HG02938 (cell line): Measurements from ENCODE around the gene AR.
"Not testable (repeated sequence)": the region's sequence is repeated elsewhere in the genome, so short reads cannot be mapped to it uniquely, and the experiment has no call there.

Source experiments
- ATAC-seq: cut with Tn5 transposase; IDR thresholded peaks from one replicate; pipeline ENCODE4 v1.9.1; 2021; ENCODE audit warnings: mild to moderate bottlenecking, moderate library complexity; ENCODE audit not compliant: unreplicated experiment

Gene AR

DNA sequence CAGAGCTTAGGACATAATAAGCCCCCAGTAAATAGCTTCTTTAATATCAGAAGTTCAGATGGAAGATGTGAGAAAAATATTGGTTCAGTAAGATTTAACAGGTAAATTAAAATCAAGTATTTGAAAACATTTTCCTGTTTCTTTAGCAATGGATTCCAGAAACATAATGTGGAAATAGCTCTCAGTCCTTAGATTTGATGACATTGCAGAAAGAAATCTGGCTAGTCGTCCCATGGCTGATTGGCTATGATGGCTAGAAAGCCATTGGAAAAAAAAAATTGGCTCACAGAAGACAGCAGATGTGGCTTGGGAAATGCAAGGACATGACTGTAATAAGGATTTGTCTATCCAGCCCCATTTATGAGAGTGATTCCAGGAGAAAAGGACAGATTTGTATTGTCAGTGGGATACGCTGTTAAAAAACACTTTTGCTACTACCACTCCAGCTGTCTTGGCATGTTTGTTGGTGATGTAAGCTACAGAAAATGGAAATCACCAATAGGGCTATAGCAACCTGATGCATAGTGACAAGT lies 78.3 kb downstream of the AR start:
- no peak for ATAC-seq

DNA sequence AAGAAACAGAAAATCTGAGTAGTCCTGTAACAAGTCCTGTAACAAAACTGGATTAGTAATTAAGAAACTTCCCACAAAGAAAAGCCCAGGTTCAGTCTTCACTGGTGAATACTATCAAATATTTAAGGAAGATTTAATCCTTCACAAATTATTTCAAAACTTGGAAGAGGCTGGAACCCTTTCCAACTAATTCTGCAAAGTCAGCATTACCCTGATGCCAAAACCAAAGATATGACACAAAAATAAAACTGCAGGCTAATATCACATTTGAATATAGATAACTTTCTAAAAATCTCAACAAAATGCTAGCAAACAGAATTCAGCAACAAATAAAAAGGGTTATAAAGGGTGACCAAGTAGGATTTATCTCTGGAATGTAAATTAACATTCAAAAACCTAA lies 80.5 kb downstream of the AR start:
- no peak for ATAC-seq

DNA sequence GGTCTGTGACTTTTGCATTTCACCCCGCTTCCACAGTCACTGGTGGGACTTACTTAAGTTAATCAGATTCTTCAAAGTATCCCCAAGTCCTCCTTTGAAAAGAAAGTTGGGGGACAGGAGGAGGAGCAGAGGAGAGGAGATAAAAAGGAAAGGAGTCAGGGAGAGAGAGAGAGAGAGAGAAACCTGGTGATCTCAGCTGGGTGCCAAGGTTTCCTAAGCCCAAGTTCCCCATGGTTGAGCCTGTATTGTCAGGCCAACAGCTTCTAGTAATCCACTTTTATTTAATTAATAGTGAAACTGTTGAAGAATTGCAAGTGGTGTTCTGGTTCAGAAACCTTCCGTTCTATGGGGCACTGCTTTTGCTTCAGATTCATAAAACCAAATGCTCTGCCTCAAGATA lies 91.6 kb downstream of the AR start:
- ATAC-seq = no peak

DNA sequence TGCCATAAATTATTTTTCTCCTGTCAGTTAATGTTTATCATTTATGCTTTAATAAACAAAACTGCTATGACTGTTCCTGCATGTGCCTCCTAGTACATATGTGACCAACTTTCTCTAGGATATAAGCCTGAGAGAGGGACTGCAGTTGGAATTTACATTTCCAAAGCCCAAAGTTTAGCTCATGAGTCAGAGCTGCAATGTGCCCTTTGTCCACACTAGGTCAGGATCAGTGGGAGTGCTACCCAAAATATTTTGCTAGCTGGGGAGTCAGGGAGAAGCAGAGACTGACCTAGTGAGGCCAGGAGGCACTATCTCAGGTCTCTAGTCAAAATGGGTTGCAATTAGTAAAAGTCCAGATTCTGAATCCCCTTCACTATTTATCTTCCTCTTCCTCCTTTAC lies 92.7 kb downstream of the AR start:
- no peak for ATAC-seq

DNA sequence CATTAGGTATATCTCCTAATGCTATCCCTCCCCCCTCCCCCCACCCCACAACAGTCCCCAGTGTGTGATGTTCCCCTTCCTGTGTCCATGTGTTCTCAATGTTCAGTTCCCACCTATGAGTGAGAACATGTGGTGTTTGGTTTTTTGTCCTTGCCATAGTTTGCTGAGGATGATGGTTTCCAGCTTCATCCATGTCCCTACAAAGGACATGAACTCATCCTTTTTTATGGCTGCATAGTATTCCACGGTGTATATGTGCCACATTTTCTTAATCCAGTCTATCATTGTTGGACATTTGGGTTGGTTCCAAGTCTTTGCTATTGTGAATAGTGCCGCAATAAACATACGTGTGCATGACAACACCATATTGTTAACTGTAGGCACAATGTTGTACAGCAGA lies 93.5 kb downstream of the AR start:
- not testable (repeated sequence) for ATAC-seq

DNA sequence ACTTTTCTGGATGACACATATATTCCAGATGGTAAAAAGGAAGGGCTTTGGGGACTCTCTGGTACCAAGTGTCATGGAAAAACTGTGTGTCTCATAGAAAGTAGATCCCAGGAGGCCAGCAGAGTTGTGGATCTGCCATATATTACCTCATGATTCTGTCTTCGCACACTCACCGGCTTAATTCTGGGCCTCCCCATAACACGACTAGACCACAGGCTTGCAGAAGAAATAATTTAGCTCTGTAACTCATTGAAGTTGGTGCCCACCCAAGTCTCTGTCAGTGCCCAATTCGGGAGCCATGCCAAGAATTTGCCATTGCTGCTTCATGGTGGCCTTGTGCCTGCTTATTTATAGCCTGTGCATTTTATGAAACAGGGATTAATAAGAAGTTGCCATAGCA lies 104.5 kb downstream of the AR start:
- no peak for ATAC-seq

DNA sequence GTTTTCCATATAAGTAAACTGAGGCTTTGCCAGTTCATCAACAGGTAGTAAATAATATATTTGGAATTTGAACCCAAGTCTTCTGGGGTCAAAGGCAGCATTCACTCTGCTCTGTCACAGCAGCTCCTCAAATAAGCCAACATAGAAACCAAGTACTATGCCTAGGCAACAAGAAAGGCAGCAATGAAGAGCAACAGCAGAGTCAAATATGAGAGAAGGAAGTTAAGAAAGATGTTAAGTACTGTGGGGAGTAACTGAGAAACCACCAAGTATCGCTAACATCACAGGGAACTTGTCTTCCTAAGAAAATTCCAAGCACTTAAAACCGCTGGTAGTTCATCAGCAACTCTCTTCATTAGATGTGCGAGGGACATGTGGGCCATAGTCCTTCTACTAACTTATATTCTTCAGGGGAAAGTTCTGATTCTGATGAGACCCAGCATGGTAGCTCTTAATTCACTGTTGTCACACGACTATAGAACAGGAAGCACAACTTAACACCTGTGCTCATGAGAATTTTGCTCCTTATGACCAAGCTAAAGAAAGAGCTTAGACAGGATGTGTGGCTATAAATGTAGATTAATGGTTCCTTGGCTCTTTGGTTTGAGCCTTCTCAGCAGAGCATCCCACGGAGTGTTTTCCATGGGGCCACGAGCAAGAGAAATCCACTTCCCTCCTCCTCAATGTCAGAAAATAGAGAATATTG lies 107.8 kb downstream of the AR start:
- no peak for ATAC-seq

- ATAC-seq = no peak
Measured at GRCh38 chrX:67652543-67652942, 108.7 kb downstream of the AR start.

- ATAC-seq = no peak
Measured at GRCh38 chrX:67654301-67654700, 110.5 kb downstream of the AR start.

DNA sequence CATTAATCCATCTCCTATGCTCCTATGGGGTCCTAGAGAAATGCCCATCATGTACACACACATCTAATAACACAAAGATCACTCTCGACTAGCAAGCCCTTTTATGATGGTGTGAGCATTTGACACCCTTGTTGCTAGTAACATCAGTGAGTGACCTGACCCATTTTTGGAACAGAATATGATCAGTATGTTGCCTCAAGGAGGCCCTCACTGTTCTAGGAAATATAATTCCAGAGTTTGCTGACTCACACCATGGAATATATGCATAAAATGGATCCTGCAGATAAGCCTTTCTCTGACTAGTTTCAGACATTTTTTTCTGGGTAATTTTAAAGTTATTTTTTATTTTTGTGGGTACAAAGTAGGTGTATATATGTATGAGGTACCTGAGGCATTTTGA lies 121.8 kb downstream of the AR start:
- no peak for ATAC-seq

DNA sequence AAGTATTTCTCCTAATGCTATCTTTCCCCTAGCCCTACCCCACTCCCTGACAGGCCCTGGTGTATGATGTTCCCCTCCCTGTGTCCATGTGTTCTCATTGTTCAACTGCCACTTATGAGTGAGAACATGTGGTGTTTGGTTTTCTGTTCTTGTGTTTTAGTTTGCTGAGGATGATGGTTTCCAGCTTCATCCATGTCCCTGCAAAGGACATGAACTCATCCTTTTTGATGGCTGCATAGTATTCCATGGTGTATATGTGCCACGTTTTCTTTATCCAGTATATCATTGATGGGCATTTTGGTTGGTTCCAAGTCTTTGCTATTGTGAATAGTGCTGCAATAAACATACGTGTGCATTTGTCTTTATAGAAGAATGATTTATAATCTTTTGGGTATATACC lies 126.9 kb downstream of the AR start:
- ATAC-seq = not testable (repeated sequence)

DNA sequence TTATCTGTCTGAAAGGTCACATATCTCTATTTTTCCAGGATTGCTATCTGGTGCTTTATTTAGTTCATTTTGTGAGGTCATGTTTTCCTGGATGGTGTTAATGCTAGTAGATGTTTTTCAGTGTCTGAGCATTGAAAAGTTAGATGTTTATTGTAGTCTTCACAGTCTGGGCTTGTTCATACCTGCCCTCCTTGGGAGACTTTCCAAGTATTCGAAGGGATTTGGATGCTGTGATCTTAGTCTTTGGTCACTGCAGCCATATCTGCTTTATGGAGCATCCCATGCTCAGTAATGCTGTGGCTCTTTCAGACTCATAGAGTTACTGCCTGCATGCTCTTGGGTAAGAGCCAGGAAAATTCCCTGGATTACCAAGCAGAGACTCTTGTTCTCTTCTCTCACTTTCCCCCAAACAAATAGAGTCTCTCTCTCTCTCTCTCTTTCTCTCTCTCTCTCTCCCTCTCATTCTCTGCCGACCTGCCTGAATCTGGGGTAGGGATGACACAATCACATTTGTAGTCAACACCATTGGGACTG lies 130.0 kb downstream of the AR start:
- ATAC-seq = no peak

DNA sequence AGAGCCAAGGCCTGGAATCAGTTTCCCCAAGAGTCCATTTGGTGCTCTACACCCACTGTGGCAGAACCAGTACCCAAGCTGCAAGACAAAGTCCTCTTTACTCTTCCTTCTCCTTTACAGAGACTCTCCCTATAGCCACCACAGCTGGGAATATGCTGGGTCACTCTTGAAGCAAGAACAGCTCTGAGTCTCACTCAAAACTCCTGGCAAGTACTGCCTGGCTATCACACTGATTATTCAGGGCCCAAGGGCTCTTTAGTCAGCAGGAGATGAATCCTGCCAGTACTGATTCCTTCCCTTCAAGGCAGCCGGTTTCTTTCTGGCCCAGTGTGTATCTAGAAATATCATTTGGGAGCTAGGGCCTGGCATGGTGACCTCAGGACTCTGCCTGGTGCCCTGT lies 130.9 kb downstream of the AR start:
- no peak for ATAC-seq

- no peak for ATAC-seq
Measured at GRCh38 chrX:67684136-67684535, 140.3 kb downstream of the AR start.

- no peak for ATAC-seq
Measured at GRCh38 chrX:67692246-67692645, 148.4 kb downstream of the AR start.

DNA sequence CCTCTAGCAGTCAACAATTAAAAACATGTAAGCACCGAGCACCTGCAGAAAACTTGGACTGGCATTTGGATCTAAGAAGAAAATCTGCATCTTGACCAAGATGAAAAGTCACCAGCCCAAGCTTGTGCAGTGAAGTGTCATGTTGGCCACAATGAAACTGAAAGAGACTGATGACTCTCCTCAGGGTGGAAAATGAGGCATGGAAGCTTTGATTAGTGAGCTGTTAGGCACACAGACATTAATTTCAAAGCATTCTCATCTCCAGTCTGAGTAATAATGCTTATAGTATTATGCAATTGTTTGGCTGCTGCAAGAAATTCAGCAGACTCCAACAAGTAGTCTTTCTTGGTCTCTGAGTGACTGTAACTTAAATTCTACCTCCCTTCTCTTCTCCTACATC lies 150.1 kb downstream of the AR start:
- ATAC-seq = no peak

DNA sequence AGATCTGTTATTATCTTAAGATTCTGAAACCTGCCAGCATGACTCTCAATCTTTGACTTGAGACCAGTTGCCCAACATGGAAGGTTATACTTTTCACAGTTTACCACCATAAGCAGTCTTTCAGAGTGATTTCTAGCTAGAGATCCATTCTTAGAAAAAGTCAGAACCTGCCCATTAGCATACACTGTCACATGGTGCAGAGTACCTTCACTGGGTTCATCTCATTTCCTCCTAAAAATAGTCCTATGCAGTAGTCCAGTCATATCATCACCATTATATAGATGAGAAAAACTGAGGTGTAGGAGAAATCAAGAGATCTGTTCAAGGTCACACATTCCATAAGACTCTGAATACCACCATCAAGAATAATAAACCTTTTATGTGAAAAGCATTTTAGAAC lies 153.6 kb downstream of the AR start:
- ATAC-seq = no peak

GRCh38 chrX:67700602-67701001 lies 156.8 kb downstream of the AR start:
- ATAC-seq = no peak

- no peak for ATAC-seq
Measured at GRCh38 chrX:67714004-67714403, 170.2 kb downstream of the AR start.

- ATAC-seq = no peak
Measured at GRCh38 chrX:67717571-67717970, 173.8 kb downstream of the AR start.

DNA sequence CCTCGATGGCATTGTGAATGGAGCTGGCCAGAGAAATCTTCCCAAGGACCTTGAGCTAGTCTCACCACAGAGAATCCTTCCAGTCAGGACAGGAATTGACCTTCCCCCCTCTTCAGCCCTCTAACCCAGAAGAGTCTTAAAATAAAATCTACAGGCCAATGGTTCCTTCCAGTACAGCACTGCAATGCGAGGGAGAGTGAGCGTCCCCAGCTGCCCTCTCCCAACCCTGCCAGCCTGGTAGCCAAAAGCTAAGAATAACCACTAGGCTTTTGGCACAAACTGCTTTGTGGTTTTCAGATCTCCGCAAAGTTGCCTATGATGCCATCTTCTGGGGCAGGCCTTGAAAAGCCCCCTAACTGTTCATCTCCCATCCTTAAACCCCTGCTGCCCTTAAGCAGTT lies 175.1 kb downstream of the AR start:
- ATAC-seq = no peak

GRCh38 chrX:67720344-67720743 lies 176.5 kb downstream of the AR start:
- no peak for ATAC-seq

DNA sequence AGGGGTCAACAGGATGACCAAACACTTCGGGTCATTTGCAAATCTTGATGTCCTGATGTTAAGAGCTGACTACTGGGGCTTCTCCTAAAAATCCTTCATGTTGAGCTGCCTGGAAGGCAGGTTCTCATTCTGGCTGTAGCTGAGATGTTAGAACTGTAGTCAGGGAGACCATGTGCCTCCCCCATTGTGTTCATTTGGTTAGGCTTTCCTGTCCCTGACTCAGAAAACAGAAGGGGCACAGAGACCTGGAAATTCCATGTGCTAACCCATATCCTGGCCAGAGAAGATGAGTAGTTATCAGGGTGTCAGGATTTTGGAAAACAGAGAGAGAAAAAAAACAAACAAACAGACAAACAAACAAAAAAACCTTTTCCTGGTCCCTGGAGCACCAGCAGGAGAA lies 177.5 kb downstream of the AR start:
- ATAC-seq = no peak
